NB4 (cell line): Measurements from ENCODE around the gene SLC9A4.

Experiments used
- POLR2A ChIP-seq: IDR thresholded peaks from 2 replicates; pipeline ENCODE4 v1.6.1; 2011; ENCODE audit warnings: mild to moderate bottlenecking; ENCODE audit not compliant: insufficient read length; ENCODE audit errors: extremely low read depth
- TF ChIP-seq, protein P1 (sequence below): IDR thresholded peaks from one replicate; pipeline ENCODE4 v1.5.1; 2012; ENCODE audit warnings: low read depth, low read length

DNA sequence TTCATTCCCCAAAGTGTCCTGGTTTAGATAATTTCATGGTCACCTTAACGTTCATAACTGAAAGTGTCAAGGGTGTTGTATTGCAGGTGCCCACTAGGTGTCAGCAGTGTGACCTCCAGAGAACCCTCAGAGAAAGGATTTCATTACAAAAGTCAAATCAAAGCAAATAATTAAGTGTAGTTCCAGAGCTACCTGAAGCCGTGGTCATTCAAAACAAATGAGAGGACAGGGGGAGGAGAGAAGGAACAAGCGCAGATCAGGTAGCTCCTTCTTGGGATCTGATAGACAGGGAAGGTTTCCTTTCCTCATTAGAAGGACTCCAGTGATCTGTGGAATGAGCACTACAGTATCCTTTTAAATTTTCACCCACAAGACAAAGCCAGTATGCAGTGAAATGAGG, at the start of gene SLC9A4:
- TF ChIP-seq, protein P1, sequence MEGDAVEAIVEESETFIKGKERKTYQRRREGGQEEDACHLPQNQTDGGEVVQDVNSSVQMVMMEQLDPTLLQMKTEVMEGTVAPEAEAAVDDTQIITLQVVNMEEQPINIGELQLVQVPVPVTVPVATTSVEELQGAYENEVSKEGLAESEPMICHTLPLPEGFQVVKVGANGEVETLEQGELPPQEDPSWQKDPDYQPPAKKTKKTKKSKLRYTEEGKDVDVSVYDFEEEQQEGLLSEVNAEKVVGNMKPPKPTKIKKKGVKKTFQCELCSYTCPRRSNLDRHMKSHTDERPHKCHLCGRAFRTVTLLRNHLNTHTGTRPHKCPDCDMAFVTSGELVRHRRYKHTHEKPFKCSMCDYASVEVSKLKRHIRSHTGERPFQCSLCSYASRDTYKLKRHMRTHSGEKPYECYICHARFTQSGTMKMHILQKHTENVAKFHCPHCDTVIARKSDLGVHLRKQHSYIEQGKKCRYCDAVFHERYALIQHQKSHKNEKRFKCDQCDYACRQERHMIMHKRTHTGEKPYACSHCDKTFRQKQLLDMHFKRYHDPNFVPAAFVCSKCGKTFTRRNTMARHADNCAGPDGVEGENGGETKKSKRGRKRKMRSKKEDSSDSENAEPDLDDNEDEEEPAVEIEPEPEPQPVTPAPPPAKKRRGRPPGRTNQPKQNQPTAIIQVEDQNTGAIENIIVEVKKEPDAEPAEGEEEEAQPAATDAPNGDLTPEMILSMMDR, result peak; percentile 88
- TF ChIP-seq POLR2A, result no peak
